Loucy (cell line): ENCODE data around the gene E2F1.

ENCODE experiments used
- H2AFZ ChIP-seq: fragments of 200-600 bp; sonication (generic); 2 replicates; pipeline ENCODE4 v1.6.0; 2016; ENCODE audit warnings: antibody characterized with exemption, mild to moderate bottlenecking, low read length, moderate library complexity
- H3F3A ChIP-seq: fragments of 200-600 bp; 2 replicates; pipeline ENCODE4 v1.6.0; 2016; ENCODE audit warnings: antibody characterized with exemption, low read depth, mild to moderate bottlenecking
- H3K27me3 ChIP-seq: fragments of 200-600 bp; sonication (generic); 2 replicates; pipeline ENCODE4 v1.6.1; 2014; ENCODE audit warnings: low read length, mild to moderate bottlenecking; ENCODE audit not compliant: insufficient read depth, poor library complexity, severe bottlenecking
- H3K36me3 ChIP-seq: fragments of 200-600 bp; sonication (generic); 2 replicates; pipeline ENCODE4 v1.6.1; 2016; ENCODE audit warnings: low read length; ENCODE audit not compliant: insufficient read depth
- H3K4me1 ChIP-seq: fragments of 200-600 bp; sonication (generic); 2 replicates; pipeline ENCODE4 v1.5.1; 2014; ENCODE audit warnings: low read length, mild to moderate bottlenecking; ENCODE audit not compliant: insufficient read depth, poor library complexity, severe bottlenecking
- H3K4me2 ChIP-seq: fragments of 200-600 bp; sonication (generic); 2 replicates; pipeline ENCODE4 v1.6.0; 2014; ENCODE audit warnings: antibody characterized with exemption, low read length, low read depth, mild to moderate bottlenecking; ENCODE audit not compliant: poor library complexity, severe bottlenecking
- H3K4me3 ChIP-seq: fragments of 200-600 bp; sonication (generic); 2 replicates; pipeline ENCODE4 v1.5.1; 2014; ENCODE audit warnings: low read length, mild to moderate bottlenecking, mixed read lengths; ENCODE audit not compliant: poor library complexity, severe bottlenecking
- H3K79me2 ChIP-seq: fragments of 200-600 bp; sonication (generic); 2 replicates; pipeline ENCODE4 v1.6.1; 2014; ENCODE audit warnings: low read length; ENCODE audit not compliant: insufficient read depth
- H3K9ac ChIP-seq: fragments of 200-600 bp; sonication (generic); 2 replicates; pipeline ENCODE4 v1.6.0; 2014; ENCODE audit warnings: mild to moderate bottlenecking, low read depth, low read length, moderate library complexity; ENCODE audit not compliant: poor library complexity, severe bottlenecking
- H3K9me2 ChIP-seq: fragments of 200-600 bp; sonication (generic); replicated peaks from 2 replicates; pipeline ENCODE4 v1.6.1; 2016; ENCODE audit warnings: low read depth, low read length, mixed read lengths
- H3K9me3 ChIP-seq: fragments of 200-600 bp; sonication (generic); 2 replicates; pipeline ENCODE4 v1.6.1; 2014; ENCODE audit warnings: mild to moderate bottlenecking, antibody characterized with exemption, low read length, low read depth; ENCODE audit not compliant: insufficient read depth
- H4K20me1 ChIP-seq: fragments of 200-600 bp; sonication (generic); 2 replicates; pipeline ENCODE4 v1.6.0; 2014; ENCODE audit warnings: antibody characterized with exemption, low read length, mild to moderate bottlenecking; ENCODE audit not compliant: insufficient read depth, poor library complexity, severe bottlenecking
- CTCF ChIP-seq: fragments of 200-600 bp; sonication (generic); conservative IDR thresholded peaks from 2 replicates; pipeline ENCODE4 v1.5.1; 2014; ENCODE audit warnings: mild to moderate bottlenecking, antibody characterized with exemption, low read length
- EZH2phosphoT487 ChIP-seq: fragments of 200-600 bp; IDR thresholded peaks from 2 replicates; pipeline ENCODE4 v1.6.1; 2018; ENCODE audit warnings: antibody characterized with exemption, mild to moderate bottlenecking, moderate library complexity, borderline replicate concordance

E2F1 gene

GRCh38 chr20:33679758-33680485 lies 6.3 kb downstream of the E2F1 start:
- Histone ChIP-seq H3K9ac (no peak overlapping the region), H3K36me3 (peaks cover 40% of the 10 kb centered on the region; the same call in 1 of the 2 replicates)

GRCh38 chr20:33677991-33678702 lies 8.0 kb downstream of the E2F1 start:
- no peak overlapping the region for H2AFZ ChIP-seq
- H3K4me3 ChIP-seq, result no peak overlapping the region
- H3F3A ChIP-seq, result no peaks in the 10 kb centered on the region
- peaks cover 40% of the 10 kb centered on the region; the same call in 1 of the 2 replicates for H3K36me3 ChIP-seq
- H3K4me1 ChIP-seq, result peaks cover 23% of the 10 kb centered on the region
- peaks cover 39% of the 10 kb centered on the region for H3K79me2 ChIP-seq
- H3K27me3 ChIP-seq, result no peaks in the 10 kb centered on the region
- H3K9me2 ChIP-seq, result no peaks in the 10 kb centered on the region
- no peaks in the 10 kb centered on the region for H3K9me3 ChIP-seq
- H3K9ac ChIP-seq, result no peak overlapping the region
- H3K4me2 ChIP-seq, result no peak overlapping the region
- TF ChIP-seq CTCF, result no peak
- peaks cover 22% of the 10 kb centered on the region for H4K20me1 ChIP-seq

More at GRCh38 chr20:33679758-33680485, 6.3 kb downstream of the E2F1 start:
- no peak overlapping the region for H3K4me2 ChIP-seq
- no peaks in the 10 kb centered on the region for H3F3A ChIP-seq
- H2AFZ ChIP-seq, result no peak overlapping the region
- no peak overlapping the region for H3K4me3 ChIP-seq
- peaks cover 27% of the 10 kb centered on the region for H3K4me1 ChIP-seq
- TF ChIP-seq EZH2phosphoT487, result no peak
- no peak for TF ChIP-seq CTCF
- H3K9me3 ChIP-seq, result no peaks in the 10 kb centered on the region
- peaks cover 49% of the 10 kb centered on the region for H3K79me2 ChIP-seq
- H4K20me1 ChIP-seq, result peaks cover 39% of the 10 kb centered on the region
- no peaks in the 10 kb centered on the region for H3K27me3 ChIP-seq
- H3K9me2 ChIP-seq, result no peaks in the 10 kb centered on the region

DNA sequence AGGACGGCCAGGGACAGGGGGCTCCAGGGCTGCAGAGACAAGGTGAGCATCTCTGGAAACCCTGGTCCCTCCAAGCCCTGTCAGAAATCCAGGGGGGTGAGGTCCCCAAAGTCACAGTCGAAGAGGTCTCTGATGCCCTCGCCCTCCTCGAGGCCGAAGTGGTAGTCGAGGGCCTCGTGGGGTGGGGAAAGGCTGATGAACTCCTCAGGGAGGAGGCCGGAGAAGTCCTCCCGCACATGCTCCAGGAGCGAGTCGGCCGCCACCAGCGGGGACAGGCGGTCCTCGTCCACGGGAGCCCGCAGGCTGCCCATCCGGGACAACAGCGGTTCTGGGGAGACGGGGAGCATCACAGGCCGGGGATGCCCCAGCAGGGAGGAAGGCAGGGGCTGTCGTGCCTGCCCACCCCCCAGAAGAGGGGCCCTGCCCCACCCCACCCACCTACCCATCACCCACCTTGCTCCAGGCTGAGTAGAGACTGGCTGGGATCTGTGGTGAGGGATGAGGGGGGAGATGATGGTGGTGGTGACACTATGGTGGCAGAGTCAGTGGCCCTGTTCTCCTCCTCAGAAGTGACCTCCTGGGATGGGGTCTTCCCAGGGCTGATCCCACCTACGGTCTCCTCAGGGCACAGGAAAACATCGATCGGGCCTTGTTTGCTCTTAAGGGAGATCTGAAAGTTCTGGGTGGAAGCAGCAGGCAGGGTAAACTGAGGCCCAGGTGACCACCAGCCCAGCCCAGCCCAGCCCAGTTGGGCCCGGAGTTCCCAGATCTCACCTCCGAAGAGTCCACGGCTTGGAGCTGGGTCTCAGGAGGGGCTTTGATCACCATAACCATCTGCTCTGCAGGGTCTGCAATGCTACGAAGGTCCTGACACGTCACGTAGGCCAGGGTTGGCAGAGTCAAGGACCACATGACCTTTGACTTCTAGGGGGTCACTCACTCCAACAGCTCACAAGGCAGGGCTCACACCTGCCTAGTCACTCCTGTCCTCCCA lies 9.2 kb downstream of the E2F1 start:
- Histone ChIP-seq H3K4me3 (no peak overlapping the region), H3K4me1 (peaks cover 26% of the 10 kb centered on the region), H2AFZ (no peak overlapping the region), H3K27me3 (no peaks in the 10 kb centered on the region), H3K79me2 (peaks cover 29% of the 10 kb centered on the region), H4K20me1 (peaks cover 17% of the 10 kb centered on the region), H3K4me2 (no peak overlapping the region), H3K9ac (no peak overlapping the region), H3K9me3 (no peaks in the 10 kb centered on the region), H3K9me2 (no peaks in the 10 kb centered on the region), H3K36me3 (peaks cover 40% of the 10 kb centered on the region; the same call in 1 of the 2 replicates), H3F3A (no peaks in the 10 kb centered on the region)
- TF ChIP-seq CTCF, result no peak
- no peak for TF ChIP-seq EZH2phosphoT487
